ENCODE data around the gene POM121L2. TPM values are rescaled to one million over a fixed set of nuclear protein-coding genes. Genes with fewer than 3 reads are reported as not detected.

Gene POM121L2
- total RNA-seq, 2 donors from 2014 or later: 0.62 TPM; not detected in 1

- Histone ChIP-seq H3K4me3 (no peak overlapping the region), H3K36me3 (no peaks in the 10 kb centered on the region), H3K27ac (no peak overlapping the region), H3K4me1 (replicated peaks) (no peaks in the 10 kb centered on the region), H3K27me3 (replicated peaks; ENCODE audit: insufficient read depth) (peaks cover 47% of the 10 kb centered on the region), H3K9me3 (no peaks in the 10 kb centered on the region)
- TF ChIP-seq POLR2A (IDR thresholded peaks at IDR 0.05): no peak
- TF ChIP-seq POLR2AphosphoS5 (IDR thresholded peaks at IDR 0.05): no peak
- TF ChIP-seq CTCF (IDR thresholded peaks at IDR 0.05): no peak
- intact Hi-C loops (cut with DNase I): no loop called here
- 9% methylated on average over 13 of the region's 13 CpGs for WGBS
- no peak for DNase-seq (ENCODE audit: low spot score)
Observed at GRCh38 chr6:27281105-27281539, 31.0 kb downstream of the POM121L2 start.

GRCh38 chr6:27280540-27281000 lies 31.5 kb downstream of the POM121L2 start:
- no peaks in the 10 kb centered on the region for H3K4me1 ChIP-seq (replicated peaks)
- H3K9me3 ChIP-seq: no peaks in the 10 kb centered on the region
- TF ChIP-seq POLR2AphosphoS5 (IDR thresholded peaks at IDR 0.05) (no peak), CTCF (IDR thresholded peaks at IDR 0.05) (no peak), POLR2A (IDR thresholded peaks at IDR 0.05) (no peak)
- H3K27ac ChIP-seq: no peak overlapping the region
- intact Hi-C loops (cut with DNase I): no loop called here
- H3K36me3 ChIP-seq: no peaks in the 10 kb centered on the region
- 5% methylated on average over 9 of the region's 9 CpGs for WGBS
- H3K4me3 ChIP-seq: no peak overlapping the region
- peaks cover 46% of the 10 kb centered on the region for H3K27me3 ChIP-seq (replicated peaks; ENCODE audit: insufficient read depth)
- DNase-seq (ENCODE audit: low spot score): no peak

- H3K27me3 ChIP-seq (replicated peaks; ENCODE audit: insufficient read depth): peaks cover 45% of the 10 kb centered on the region
- H3K4me1 ChIP-seq (replicated peaks): no peaks in the 10 kb centered on the region
- 4% methylated on average over 17 of the region's 17 CpGs for whole genome bisulfite sequencing
- DNase-seq (ENCODE audit: low spot score): no peak
- H3K9me3 ChIP-seq: no peaks in the 10 kb centered on the region
- no peak overlapping the region for H3K4me3 ChIP-seq
- intact Hi-C loops (cut with DNase I): no loop called here
- H3K36me3 ChIP-seq: no peaks in the 10 kb centered on the region
- TF ChIP-seq POLR2AphosphoS5 (IDR thresholded peaks at IDR 0.05): no peak
- TF ChIP-seq CTCF (IDR thresholded peaks at IDR 0.05): no peak
- TF ChIP-seq POLR2A (IDR thresholded peaks at IDR 0.05): no peak
- no peak overlapping the region for H3K27ac ChIP-seq
Observed at GRCh38 chr6:27280064-27280539, 32.0 kb downstream of the POM121L2 start.

- Histone ChIP-seq H3K4me3 (no peak overlapping the region), H3K27ac (no peak overlapping the region), H3K36me3 (no peaks in the 10 kb centered on the region), H3K4me1 (replicated peaks) (no peaks in the 10 kb centered on the region), H3K9me3 (no peaks in the 10 kb centered on the region), H3K27me3 (replicated peaks; ENCODE audit: insufficient read depth) (peaks cover 41% of the 10 kb centered on the region)
- DNase-seq (ENCODE audit: low spot score): no peak
- TF ChIP-seq CTCF (IDR thresholded peaks at IDR 0.05): no peak
- no peak for TF ChIP-seq POLR2AphosphoS5 (IDR thresholded peaks at IDR 0.05)
- TF ChIP-seq POLR2A (IDR thresholded peaks at IDR 0.05): no peak
- intact Hi-C loops (cut with DNase I): no loop called here
- WGBS: 6% methylated on average over 24 of the region's 24 CpGs
Observed at GRCh38 chr6:27279513-27280063, 32.5 kb downstream of the POM121L2 start.
